NCI-H1417 treated with DMSO at 0.1 percent for 48 hours (cell line): Measurements from ENCODE around the gene ACTR3C.

Experiments
- DNase-seq: peaks from one replicate; lab custom pipeline; 2025; lab: John Stamatoyannopoulos, UW

ACTR3C gene

GRCh38 chr7:150322833-150323681 is at the start of gene ACTR3C, which contains the start of gene LRRC61:
ACTR3C (minus strand) TSS chr7:150323545; CDS start chr7:150295296, 28,249 bp downstream.
LRRC61 (plus strand) TSS chr7:150323355; CDS start chr7:150336862, 13,507 bp downstream.
- peak; percentile 76 for DNase-seq

GRCh38 chr7:150372271-150373048 is 49.1 kb upstream of the ACTR3C start:
- DNase-seq: no peak

GRCh38 chr7:150371996-150372270 is 48.6 kb upstream of the ACTR3C start:
- DNase-seq: no peak

- no peak for DNase-seq
Measured at GRCh38 chr7:150371131-150371995, 48.0 kb upstream of the ACTR3C start.

- no peak for DNase-seq
Measured at GRCh38 chr7:150370612-150371071, 47.3 kb upstream of the ACTR3C start.

GRCh38 chr7:150369748-150370501 is 46.6 kb upstream of the ACTR3C start:
- DNase-seq: no peak

- no peak for DNase-seq
Measured at GRCh38 chr7:150368884-150369747, 45.8 kb upstream of the ACTR3C start.

GRCh38 chr7:150368096-150368883 is 44.9 kb upstream of the ACTR3C start, which contains the start of gene REPIN1:
REPIN1 (plus strand) TSS chr7:150368822; CDS start chr7:150369712, 890 bp downstream.
- DNase-seq: peak; percentile 64

GRCh38 chr7:150367677-150368095 is 44.3 kb upstream of the ACTR3C start:
- peak; percentile 77 for DNase-seq

- DNase-seq: no peak
Measured at GRCh38 chr7:150365673-150366398, 42.5 kb upstream of the ACTR3C start.

- no peak for DNase-seq
Measured at GRCh38 chr7:150365194-150365593, 41.8 kb upstream of the ACTR3C start.

- DNase-seq: no peak
Measured at GRCh38 chr7:150363872-150364271, 40.5 kb upstream of the ACTR3C start.

GRCh38 chr7:150363370-150363769 is 40.0 kb upstream of the ACTR3C start:
- no peak for DNase-seq

GRCh38 chr7:150361807-150362621 is 38.7 kb upstream of the ACTR3C start:
- DNase-seq: no peak

- DNase-seq: no peak
Measured at GRCh38 chr7:150361402-150361801, 38.1 kb upstream of the ACTR3C start.

GRCh38 chr7:150360363-150361058 is 37.2 kb upstream of the ACTR3C start:
- DNase-seq: no peak
